GM10266 (cell line): ENCODE data around the gene AK2.

Experiments
- DNase-seq: peaks from one replicate; pipeline ENCODE4 v3.0.0; 2012; ENCODE audit errors: extremely low spot score
- TF ChIP-seq, protein P1 (sequence below): IDR thresholded peaks from 2 replicates; pipeline ENCODE4 v1.5.1; 2012; ENCODE audit warnings: mild to moderate bottlenecking, low read depth; ENCODE audit not compliant: control insufficient read depth, insufficient read depth; ENCODE audit errors: missing control alignments

AK2 gene

DNA sequence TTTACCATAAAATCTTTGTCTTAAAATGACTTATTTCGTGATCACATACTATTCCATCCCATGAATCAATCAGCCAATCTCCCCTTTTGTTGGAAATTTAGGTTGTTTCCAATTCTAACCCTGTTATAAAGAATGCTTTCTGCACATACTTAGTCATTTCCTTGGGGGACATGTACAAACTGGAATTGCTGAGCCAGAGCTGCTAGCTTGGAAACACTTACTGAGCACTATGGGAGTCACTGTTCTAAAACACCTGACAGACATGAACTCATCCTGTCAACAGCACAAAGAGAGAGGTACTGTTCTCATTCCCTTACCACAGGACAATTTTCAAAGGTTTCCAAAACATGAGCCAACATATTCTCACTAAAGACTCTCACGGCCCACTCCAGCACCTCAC lies 32.1 kb downstream of the AK2 start:
- no peak for DNase-seq
- TF ChIP-seq, protein P1, sequence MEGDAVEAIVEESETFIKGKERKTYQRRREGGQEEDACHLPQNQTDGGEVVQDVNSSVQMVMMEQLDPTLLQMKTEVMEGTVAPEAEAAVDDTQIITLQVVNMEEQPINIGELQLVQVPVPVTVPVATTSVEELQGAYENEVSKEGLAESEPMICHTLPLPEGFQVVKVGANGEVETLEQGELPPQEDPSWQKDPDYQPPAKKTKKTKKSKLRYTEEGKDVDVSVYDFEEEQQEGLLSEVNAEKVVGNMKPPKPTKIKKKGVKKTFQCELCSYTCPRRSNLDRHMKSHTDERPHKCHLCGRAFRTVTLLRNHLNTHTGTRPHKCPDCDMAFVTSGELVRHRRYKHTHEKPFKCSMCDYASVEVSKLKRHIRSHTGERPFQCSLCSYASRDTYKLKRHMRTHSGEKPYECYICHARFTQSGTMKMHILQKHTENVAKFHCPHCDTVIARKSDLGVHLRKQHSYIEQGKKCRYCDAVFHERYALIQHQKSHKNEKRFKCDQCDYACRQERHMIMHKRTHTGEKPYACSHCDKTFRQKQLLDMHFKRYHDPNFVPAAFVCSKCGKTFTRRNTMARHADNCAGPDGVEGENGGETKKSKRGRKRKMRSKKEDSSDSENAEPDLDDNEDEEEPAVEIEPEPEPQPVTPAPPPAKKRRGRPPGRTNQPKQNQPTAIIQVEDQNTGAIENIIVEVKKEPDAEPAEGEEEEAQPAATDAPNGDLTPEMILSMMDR, result no peak

DNA sequence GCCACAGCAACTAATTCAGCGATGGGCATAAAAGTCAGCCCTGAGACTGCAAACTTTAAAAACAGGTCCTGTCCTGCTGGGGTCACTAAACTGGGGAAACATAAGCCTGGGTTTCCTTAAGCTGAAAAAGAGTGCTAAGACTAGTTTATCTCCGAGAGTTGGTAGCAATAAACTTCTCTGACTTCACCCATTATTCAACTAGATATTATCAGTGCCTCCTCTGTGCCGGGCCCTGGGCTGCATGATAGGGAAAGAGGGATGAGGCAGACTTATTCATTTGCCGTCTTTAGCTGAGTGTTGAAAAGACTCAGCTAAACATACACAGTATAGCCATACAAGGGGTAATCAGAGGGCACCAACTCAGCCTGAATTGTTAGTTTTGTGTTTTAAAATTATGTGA lies 33.0 kb downstream of the AK2 start:
- no peak for DNase-seq

DNA sequence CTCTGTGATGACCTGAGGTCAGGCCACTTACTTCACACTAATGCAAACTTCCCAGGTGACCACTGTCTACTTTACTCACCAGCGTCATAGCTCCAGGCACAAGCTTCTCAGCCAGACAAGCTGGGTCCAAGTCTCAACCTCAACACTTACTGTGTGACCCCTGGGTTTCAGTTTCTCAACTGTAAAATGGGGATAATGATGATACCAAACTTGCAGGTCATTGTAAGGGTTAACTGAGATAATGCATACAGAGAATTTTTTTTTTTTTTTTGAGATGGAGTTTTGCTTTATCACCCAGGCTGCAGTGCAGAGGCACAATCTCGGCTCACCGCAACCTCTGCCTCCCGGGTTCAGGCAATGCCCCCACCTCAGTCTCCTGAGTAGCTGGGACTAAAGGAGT lies 34.7 kb downstream of the AK2 start:
- TF ChIP-seq, protein P1, result no peak
- DNase-seq, result no peak

More for the DNA sequence above, 33.0 kb downstream of the AK2 start:
- TF ChIP-seq, protein P1, result no peak

DNA sequence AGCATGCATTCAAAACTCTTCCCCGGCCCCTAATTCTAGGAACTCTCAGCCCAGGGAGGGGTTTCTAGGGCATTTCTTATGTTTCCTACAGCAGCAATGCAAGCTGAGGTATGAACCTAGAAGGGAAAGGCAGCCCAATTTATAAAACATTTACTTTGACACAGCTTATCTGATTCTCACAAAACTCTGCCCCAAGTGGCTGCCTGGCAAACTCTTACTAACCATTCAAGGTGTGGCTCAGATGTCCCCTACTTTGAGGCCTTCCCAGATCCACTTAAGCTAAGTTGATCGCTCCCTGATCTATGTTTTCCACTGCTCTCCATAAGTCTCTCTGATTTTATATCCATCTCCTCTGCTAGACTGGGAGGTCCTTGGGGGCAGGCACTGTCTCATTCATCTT lies 35.4 kb downstream of the AK2 start:
- TF ChIP-seq, protein P1, result no peak
- no peak for DNase-seq

DNA sequence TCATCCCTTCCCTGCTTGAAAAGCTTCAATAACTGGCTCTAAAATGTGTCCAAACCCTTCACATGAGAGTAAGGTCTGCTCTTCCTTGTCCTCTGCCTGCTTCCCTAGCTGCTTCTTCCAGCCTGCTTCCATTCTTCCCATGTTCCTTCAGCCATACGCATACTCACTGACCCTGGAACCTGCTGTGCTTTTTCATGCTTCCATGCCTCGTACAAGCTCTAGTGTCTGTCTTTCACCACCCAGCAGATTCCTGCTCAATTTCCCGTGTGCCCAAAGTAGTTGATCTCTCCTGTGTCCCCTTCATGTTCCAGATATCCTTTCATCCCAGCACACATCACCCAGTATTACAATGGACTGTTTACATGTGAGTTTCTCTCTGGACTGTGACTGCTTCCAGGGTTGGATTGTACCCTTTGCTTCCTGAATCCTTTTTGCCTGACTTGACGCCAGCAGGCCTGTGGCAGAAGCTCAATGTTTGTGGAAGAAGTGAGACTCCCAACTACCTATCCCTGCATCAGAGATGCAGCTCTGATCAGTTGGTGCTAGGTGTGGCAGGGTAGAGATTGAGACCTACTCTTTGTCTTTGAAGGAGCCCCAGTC lies 36.2 kb downstream of the AK2 start:
- TF ChIP-seq, protein P1, result no peak

DNA sequence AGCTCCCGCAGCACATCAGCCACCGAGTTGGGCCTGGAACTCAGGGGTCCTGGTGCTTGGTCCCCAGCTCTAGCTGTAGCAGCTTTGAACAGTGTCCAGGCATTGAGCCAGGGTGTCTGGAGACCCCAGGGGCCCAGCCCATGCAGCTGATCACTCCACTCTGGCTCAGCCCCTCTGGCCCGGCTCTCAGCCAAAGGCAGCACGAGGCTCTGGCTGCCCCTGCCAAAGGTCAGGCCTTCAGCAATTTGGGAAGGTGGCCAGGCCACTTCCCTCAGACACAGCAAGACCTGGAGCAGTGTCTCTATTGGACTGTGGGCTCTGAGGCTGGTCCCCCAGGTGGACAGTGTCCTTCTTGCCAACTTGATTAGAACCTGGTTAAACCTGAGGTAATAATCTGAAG lies 37.7 kb downstream of the AK2 start:
- no peak for DNase-seq
- TF ChIP-seq, protein P1, result no peak

More for the DNA sequence above, 36.2 kb downstream of the AK2 start:
- no peak for DNase-seq

DNA sequence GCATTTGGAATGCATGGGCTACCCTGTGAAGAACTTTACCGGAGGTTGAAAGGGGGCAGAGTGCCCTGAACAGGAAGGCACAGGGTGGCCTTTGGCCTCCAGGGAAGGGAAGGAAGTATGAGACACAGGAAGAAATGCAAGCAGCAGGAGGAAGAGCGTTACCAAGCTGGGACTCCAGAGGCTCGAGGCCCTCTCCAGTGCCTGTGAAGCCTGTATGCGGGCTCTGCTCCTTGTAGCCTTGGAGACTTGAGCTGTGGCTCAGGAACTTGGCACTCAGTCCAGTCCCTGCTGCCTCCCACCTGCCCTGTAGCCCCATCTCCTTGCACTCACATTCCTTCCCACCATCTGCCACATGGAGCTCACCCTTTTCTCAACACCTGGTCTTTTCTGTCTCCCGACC lies 38.6 kb downstream of the AK2 start:
- no peak for DNase-seq
- TF ChIP-seq, protein P1, result no peak
